AG04450 (cell line): ENCODE data around the gene CDH13. TPM values are rescaled to one million over a fixed set of nuclear protein-coding genes. Genes with fewer than 3 reads are reported as not detected.

Source experiments
- CTCF ChIA-PET: fragments of 300-600, 350-600 bp; formaldehyde crosslinking; extraction: SDS; loops from one replicate; lab custom pipeline; 2022; ENCODE audit warnings: antibody characterized with exemption, inconsistent platforms; lab: Charles Lee
- POLR2A ChIA-PET: fragments of 350-600 bp; formaldehyde crosslinking; extraction: SDS; loops from one replicate; lab custom pipeline; 2021; ENCODE audit warnings: antibody characterized with exemption, inconsistent platforms; lab: Yijun Ruan, JAX
- DNase-seq: peaks from one replicate; pipeline ENCODE4 v3.0.0-alpha.2; 2011; ENCODE audit warnings: low read depth, low spot score
- H3K27ac ChIP-seq: one replicate; pipeline ENCODE4 v1.5.1; 2012; ENCODE audit warnings: low read depth, low read length, control low read depth
- H3K27me3 ChIP-seq: one replicate; pipeline ENCODE4 v1.6.0; 2012; ENCODE audit warnings: low read length; ENCODE audit not compliant: control insufficient read depth, insufficient read depth
- H3K4me3 ChIP-seq: 2 replicates; pipeline ENCODE4 v1.5.1; 2011; ENCODE audit warnings: mild to moderate bottlenecking, low read depth, low read length, control low read depth
- H3K9me3 ChIP-seq: 2 replicates; pipeline ENCODE4 v1.5.1; 2012; ENCODE audit warnings: low read length; ENCODE audit not compliant: control insufficient read depth, insufficient read depth
- polyA plus RNA-seq: library from polyadenylated mRNA; depleted of rRNA; stranded (reverse); fragments of >200 nt; gene quantifications from 2 replicates; pipeline ENCODE4 v1.2.3, GENCODE V29; 2011
- TF ChIP-seq, protein P1 (sequence below): IDR thresholded peaks from 2 replicates; pipeline ENCODE4 v1.5.1; 2011; ENCODE audit warnings: low read depth, low read length, control low read depth, inconsistent platforms

The CDH13 gene
- polyA plus RNA-seq, 1 experiment, result 55.0 TPM

DNA sequence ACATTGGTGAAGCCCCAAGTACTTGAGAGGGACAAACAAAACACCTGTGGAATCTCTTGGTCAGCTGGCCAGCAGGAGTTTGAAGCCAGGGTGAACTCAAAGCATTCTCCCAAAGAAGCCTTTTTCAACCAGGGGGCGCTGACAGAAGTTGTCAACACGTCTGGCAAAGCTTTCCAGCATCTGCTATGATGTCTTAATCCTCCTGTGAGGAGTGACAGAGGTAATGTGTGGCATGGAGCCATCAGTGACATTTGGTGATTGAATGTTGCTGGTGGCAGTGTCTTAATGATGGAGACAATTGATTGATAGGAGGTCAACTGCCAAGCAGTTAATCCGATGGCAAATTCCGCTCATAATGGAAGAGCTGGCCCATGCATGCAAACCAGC, 923.4 kb downstream of the CDH13 start:
- DNase-seq, result no peak
- Histone ChIP-seq H3K9me3 (no peaks in the 10 kb centered on the region), H3K4me3 (no peak overlapping the region), H3K27ac (no peak overlapping the region), H3K27me3 (no peaks in the 10 kb centered on the region)
- TF ChIP-seq, protein P1, sequence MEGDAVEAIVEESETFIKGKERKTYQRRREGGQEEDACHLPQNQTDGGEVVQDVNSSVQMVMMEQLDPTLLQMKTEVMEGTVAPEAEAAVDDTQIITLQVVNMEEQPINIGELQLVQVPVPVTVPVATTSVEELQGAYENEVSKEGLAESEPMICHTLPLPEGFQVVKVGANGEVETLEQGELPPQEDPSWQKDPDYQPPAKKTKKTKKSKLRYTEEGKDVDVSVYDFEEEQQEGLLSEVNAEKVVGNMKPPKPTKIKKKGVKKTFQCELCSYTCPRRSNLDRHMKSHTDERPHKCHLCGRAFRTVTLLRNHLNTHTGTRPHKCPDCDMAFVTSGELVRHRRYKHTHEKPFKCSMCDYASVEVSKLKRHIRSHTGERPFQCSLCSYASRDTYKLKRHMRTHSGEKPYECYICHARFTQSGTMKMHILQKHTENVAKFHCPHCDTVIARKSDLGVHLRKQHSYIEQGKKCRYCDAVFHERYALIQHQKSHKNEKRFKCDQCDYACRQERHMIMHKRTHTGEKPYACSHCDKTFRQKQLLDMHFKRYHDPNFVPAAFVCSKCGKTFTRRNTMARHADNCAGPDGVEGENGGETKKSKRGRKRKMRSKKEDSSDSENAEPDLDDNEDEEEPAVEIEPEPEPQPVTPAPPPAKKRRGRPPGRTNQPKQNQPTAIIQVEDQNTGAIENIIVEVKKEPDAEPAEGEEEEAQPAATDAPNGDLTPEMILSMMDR, result no peak
- ChIA-PET POLR2A (no interaction called here), CTCF (no interaction called here)

GRCh38 chr16:83552228-83552627, 925.5 kb downstream of the CDH13 start:
- DNase-seq, result no peak
- Histone ChIP-seq H3K27ac (no peak overlapping the region), H3K9me3 (no peaks in the 10 kb centered on the region), H3K4me3 (no peak overlapping the region), H3K27me3 (no peaks in the 10 kb centered on the region)
- TF ChIP-seq, protein P1, result no peak
- POLR2A ChIA-PET, result no interaction called here
- CTCF ChIA-PET, result no interaction called here

- no peaks in the 10 kb centered on the region for H3K9me3 ChIP-seq
- DNase-seq, result no peak
- H3K27ac ChIP-seq, result no peak overlapping the region
- H3K4me3 ChIP-seq, result no peak overlapping the region
- POLR2A ChIA-PET, result no interaction called here
- CTCF ChIA-PET, result no interaction called here
- TF ChIP-seq, protein P1, result no peak
- no peaks in the 10 kb centered on the region for H3K27me3 ChIP-seq
Measured at GRCh38 chr16:83552930-83553329, 926.2 kb downstream of the CDH13 start.

GRCh38 chr16:83554096-83554495, 927.3 kb downstream of the CDH13 start:
- Histone ChIP-seq H3K4me3 (no peak overlapping the region), H3K27ac (no peak overlapping the region), H3K9me3 (no peaks in the 10 kb centered on the region), H3K27me3 (no peaks in the 10 kb centered on the region)
- CTCF ChIA-PET, result no interaction called here
- TF ChIP-seq, protein P1, result no peak
- POLR2A ChIA-PET, result no interaction called here
- DNase-seq, result no peak

- Histone ChIP-seq H3K27me3 (no peaks in the 10 kb centered on the region), H3K27ac (no peak overlapping the region), H3K9me3 (no peaks in the 10 kb centered on the region), H3K4me3 (no peak overlapping the region)
- TF ChIP-seq, protein P1, result no peak
- no peak for DNase-seq
- ChIA-PET CTCF (no interaction called here), POLR2A (no interaction called here)
Measured at GRCh38 chr16:83554540-83554939, 927.8 kb downstream of the CDH13 start.
